LNCaP clone FGC (cell line): ENCODE results near the gene SCNN1B.

Source experiments
- DNase-seq: peaks from one replicate; pipeline ENCODE4 v3.0.0-alpha.2; 2011; ENCODE audit warnings: low read depth
- H3K4me3 ChIP-seq: 2 replicates; pipeline ENCODE4 v1.5.1; 2011; ENCODE audit warnings: mild to moderate bottlenecking, low read depth, low read length, control low read depth
- TF ChIP-seq, protein P1 (sequence below): IDR thresholded peaks from 2 replicates; pipeline ENCODE4 v1.5.1; 2012; ENCODE audit warnings: mild to moderate bottlenecking; ENCODE audit not compliant: control insufficient read depth, insufficient read depth; ENCODE audit errors: extremely low read depth

SCNN1B gene

DNA sequence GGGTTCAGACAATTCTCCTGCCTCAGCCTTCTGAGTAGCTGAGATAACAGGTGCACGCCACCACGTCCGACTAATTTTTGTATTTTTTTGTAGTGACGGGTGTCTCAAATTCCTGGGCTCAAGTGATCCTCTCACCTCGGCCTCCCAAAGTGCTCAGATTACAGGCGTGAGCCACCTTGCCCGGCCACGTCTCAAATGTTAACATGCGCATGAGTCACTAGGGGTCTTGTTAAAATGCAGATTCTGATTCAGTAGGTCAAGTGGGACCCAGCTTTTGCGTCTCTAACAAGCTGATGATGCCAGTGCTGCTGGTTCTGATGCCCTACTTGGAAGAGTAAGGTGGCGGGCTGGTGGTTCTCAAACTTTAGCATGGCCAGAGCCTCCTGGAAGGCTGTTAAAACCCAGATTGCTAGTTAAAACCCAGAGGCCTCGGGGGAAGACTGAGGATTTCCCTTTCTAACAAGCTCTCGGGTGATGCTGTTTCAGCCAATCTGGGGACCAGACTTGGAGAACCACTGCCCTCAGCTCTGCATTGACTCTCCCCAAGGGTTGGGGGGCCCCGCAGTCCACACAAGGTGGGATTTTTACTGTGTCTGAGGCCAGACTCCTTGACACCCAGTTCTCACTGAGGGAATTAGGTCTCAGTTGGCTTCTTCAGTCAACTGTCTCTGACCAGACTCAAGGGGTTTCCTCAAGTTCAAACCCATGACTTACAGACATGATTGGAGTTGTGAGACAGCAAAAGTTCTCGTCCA, 17.9 kb downstream of the SCNN1B start:
- no peak for DNase-seq
- no peak overlapping the region for H3K4me3 ChIP-seq
- TF ChIP-seq, protein P1, sequence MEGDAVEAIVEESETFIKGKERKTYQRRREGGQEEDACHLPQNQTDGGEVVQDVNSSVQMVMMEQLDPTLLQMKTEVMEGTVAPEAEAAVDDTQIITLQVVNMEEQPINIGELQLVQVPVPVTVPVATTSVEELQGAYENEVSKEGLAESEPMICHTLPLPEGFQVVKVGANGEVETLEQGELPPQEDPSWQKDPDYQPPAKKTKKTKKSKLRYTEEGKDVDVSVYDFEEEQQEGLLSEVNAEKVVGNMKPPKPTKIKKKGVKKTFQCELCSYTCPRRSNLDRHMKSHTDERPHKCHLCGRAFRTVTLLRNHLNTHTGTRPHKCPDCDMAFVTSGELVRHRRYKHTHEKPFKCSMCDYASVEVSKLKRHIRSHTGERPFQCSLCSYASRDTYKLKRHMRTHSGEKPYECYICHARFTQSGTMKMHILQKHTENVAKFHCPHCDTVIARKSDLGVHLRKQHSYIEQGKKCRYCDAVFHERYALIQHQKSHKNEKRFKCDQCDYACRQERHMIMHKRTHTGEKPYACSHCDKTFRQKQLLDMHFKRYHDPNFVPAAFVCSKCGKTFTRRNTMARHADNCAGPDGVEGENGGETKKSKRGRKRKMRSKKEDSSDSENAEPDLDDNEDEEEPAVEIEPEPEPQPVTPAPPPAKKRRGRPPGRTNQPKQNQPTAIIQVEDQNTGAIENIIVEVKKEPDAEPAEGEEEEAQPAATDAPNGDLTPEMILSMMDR: no peak

DNA sequence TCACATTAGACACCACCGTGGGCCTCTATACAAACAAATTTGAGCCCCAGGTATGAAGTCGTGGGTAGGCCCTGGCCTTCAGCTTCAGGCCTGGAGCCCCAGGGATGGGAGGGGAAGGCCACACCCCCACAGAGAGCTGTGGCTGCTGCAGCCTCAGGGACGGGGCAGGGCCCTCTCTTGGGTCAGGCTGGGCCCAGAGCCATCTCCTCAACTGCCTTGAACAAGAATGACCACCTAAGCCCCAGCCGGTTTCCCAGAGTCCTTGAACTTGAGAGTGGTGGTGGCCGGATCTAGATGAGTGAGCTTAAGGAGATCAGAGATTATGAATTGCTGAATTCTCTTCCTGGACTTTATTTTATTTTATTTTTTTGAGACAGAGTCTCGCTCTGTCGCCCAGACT, 18.6 kb downstream of the SCNN1B start:
- DNase-seq: no peak
- TF ChIP-seq, protein P1: no peak
- no peak overlapping the region for H3K4me3 ChIP-seq

DNA sequence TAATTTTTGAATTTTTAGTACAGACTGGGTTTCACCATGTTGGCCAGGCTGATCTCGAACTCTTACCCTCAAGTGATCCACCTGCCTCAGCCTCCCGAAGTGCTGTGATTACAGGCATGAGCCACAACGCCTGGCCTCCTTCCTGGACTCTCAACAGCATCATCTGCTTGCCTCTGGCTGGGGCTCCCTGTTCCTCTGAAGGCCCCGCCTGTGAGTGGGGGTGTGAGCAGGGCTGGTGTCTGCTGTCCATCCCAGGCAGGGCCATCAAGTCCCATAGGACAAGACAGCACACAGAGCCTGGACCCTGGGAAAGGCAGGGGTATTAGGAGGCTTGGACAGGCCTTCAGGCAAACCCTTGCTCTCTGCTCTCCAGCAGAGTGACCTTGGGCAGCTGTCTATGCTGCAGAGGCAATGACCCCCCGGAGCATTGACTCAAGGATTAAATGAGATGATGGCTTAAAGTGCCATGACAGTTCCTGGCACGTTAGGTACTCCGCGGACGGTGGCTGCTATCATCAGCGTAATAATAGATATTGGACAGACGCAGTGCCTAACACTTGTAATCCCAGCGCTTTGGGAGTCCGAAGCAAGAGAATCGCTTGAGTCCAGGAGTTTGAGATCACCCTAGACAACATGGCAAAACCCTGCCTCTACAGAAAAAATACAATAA, 19.2 kb downstream of the SCNN1B start:
- TF ChIP-seq, protein P1: no peak
- no peak for DNase-seq
- H3K4me3 ChIP-seq: no peak overlapping the region

DNA sequence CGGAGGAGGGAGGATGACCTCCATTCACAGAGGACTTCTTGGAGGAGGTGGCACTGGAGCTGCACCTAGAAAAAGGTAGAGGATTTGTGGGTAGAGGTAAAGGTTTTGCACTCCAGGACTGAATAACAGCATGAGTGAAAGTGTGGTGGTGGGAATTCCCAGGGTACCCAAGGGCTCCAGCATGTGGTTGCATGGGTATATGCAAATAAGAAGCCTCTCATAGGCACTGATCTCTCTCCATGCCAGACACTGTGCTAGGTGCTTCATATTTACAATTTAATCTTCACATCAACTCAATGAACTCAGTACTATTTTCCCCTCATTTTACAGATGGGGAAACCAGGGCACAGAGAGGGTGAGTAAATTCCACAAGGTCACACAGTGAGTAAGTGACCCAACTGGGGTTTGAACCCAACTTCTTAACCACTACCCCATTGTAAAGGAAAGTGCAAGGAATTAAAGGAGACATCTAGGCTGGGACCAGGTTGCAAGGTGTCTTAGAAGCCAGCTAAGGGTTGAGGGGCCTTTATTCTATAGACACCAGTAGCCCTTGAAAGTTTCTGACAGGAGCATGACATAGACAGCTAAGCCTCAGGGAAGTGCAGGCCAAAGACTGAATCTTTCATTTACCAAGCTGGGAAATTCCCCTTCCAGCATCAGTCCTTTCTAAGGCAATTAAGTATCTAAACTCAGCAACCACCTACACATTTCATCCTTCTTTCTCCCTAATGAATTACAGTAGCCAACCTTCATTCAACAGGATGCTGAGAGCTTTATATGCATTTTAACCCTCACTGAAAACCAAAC, 21.3 kb downstream of the SCNN1B start:
- TF ChIP-seq, protein P1: no peak
- no peak overlapping the region for H3K4me3 ChIP-seq
- no peak for DNase-seq

DNA sequence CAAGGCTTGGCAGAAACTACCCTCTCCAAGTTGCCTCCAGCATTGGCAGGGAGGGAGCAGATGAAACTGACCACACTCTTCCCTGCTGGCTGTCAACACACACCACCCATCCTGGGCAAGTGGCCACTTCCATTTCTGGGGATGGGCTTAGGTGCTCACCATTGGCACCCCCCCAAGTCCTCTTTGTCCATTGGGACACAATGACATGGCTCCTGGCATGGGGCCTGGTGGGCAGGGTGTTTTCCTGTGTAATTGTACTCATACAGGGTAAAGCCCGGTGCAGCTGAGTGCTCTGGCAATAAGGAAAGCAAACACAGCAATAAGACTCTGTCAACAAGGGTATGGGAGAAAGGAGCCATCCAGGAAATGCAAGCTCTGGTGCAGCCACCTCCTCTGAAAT, 22.6 kb downstream of the SCNN1B start:
- TF ChIP-seq, protein P1: no peak
- peak; percentile 96 for DNase-seq
- H3K4me3 ChIP-seq: no peak overlapping the region

DNA sequence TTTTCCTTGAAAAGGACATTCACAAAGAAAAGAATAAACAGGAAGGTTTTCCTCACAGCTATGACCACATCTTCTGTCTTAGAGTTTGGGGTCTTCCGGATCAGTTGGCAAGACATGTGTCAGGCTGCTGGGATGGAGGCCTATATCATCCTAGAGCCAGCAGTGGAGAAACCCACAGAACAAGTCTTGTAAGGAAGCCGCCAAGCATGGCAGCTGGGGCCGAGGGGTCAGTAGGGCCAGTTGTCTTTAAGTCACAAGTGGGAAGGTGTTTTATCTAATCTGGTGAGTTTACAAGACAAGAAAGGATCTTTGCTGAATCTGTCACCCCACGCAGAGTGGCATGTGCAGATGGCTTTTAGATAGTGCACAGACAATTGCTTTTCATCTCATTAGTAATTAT, 25.7 kb downstream of the SCNN1B start:
- DNase-seq: no peak
- H3K4me3 ChIP-seq: no peak overlapping the region
- TF ChIP-seq, protein P1: no peak
